Ovary (tissue), 3 donors: Measurements from ENCODE around the gene MVP.

Experiments used
- POLR2A ChIP-seq: fragments of 450-650 bp; IDR thresholded peaks from one replicate; pipeline ENCODE4 v1.6.1; 2017; ENCODE audit warnings: antibody characterized with exemption, mild to moderate bottlenecking, moderate library complexity
- TF ChIP-seq, protein P1 (sequence below), 3 donors: fragments of 450-650 bp in 2 of 3; fragments of 200-600 bp in 1 of 3; IDR thresholded peaks; one replicate each; pipeline versions ENCODE4 v1.5.1 to v1.8.0; 2016 to 2022; ENCODE audit warnings: antibody characterized with exemption in 3 of 3, mild to moderate bottlenecking in 1 of 3
- donor health status: DM: no; HTN: no; CAD: no.

DNA sequence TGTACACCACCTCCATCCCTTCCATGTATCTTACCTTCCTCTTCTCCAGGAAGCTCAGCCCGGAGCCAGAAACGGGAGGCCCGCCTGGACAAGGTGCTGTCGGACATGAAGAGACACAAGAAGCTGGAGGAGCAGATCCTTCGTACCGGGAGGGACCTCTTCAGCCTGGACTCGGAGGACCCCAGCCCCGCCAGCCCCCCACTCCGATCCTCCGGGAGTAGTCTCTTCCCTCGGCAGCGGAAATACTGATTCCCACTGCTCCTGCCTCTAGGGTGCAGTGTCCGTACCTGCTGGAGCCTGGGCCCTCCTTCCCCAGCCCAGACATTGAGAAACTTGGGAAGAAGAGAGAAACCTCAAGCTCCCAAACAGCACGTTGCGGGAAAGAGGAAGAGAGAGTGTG, 756 bp upstream of the MVP start:
- TF ChIP-seq, protein P1, sequence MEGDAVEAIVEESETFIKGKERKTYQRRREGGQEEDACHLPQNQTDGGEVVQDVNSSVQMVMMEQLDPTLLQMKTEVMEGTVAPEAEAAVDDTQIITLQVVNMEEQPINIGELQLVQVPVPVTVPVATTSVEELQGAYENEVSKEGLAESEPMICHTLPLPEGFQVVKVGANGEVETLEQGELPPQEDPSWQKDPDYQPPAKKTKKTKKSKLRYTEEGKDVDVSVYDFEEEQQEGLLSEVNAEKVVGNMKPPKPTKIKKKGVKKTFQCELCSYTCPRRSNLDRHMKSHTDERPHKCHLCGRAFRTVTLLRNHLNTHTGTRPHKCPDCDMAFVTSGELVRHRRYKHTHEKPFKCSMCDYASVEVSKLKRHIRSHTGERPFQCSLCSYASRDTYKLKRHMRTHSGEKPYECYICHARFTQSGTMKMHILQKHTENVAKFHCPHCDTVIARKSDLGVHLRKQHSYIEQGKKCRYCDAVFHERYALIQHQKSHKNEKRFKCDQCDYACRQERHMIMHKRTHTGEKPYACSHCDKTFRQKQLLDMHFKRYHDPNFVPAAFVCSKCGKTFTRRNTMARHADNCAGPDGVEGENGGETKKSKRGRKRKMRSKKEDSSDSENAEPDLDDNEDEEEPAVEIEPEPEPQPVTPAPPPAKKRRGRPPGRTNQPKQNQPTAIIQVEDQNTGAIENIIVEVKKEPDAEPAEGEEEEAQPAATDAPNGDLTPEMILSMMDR (IDR thresholded peaks at IDR 0.05) = no peak
- no peak for TF ChIP-seq POLR2A
